ENCODE measurements around the gene GPBP1L1.
"Not testable (repeated sequence)": the region's sequence is repeated elsewhere in the genome, so short reads cannot be mapped to it uniquely, and the experiment has no call there.

GRCh38 chr1:45676553-45676952, 9.8 kb downstream of the GPBP1L1 start:
- TF ChIP-seq, protein P1, sequence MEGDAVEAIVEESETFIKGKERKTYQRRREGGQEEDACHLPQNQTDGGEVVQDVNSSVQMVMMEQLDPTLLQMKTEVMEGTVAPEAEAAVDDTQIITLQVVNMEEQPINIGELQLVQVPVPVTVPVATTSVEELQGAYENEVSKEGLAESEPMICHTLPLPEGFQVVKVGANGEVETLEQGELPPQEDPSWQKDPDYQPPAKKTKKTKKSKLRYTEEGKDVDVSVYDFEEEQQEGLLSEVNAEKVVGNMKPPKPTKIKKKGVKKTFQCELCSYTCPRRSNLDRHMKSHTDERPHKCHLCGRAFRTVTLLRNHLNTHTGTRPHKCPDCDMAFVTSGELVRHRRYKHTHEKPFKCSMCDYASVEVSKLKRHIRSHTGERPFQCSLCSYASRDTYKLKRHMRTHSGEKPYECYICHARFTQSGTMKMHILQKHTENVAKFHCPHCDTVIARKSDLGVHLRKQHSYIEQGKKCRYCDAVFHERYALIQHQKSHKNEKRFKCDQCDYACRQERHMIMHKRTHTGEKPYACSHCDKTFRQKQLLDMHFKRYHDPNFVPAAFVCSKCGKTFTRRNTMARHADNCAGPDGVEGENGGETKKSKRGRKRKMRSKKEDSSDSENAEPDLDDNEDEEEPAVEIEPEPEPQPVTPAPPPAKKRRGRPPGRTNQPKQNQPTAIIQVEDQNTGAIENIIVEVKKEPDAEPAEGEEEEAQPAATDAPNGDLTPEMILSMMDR (conservative IDR thresholded peaks at IDR 0.05): not testable (repeated sequence)
- not testable (repeated sequence) for TF ChIP-seq EZH2 (IDR thresholded peaks at IDR 0.05; ENCODE audit: low read depth)
